ENCODE results near the gene ZSCAN26.

ZSCAN26 gene

GRCh38 chr6:28322661-28323060 is 55.7 kb downstream of the ZSCAN26 start:
- TF ChIP-seq FOXP2 (optimal IDR thresholded peaks at IDR 0.05; ENCODE audit: control extremely low read depth, extremely low read length, insufficient read depth): no peak
- TF ChIP-seq EZH2 (IDR thresholded peaks at IDR 0.05): no peak
- no peak for TF ChIP-seq POLR2AphosphoS5 (IDR thresholded peaks at IDR 0.05; ENCODE audit: borderline replicate concordance, low read depth, low read length)
- Histone ChIP-seq H3K9me3 (ENCODE audit: low read depth, low read length) (no peaks in the 10 kb centered on the region), H3K9ac (ENCODE audit: insufficient read length) (no peak overlapping the region), H3K27ac (no peak overlapping the region), H3K36me3 (ENCODE audit: insufficient read depth, low read length) (no peaks in the 10 kb centered on the region), H3K4me3 (no peak overlapping the region)
- DNase-seq (ENCODE audit: low read depth, low spot score): no peak

- TF ChIP-seq EZH2 (IDR thresholded peaks at IDR 0.05) (no peak), POLR2AphosphoS5 (IDR thresholded peaks at IDR 0.05; ENCODE audit: borderline replicate concordance, low read depth, low read length) (no peak), FOXP2 (optimal IDR thresholded peaks at IDR 0.05; ENCODE audit: control extremely low read depth, extremely low read length, insufficient read depth) (no peak)
- no peak overlapping the region for H3K9ac ChIP-seq (ENCODE audit: insufficient read length)
- H3K9me3 ChIP-seq (ENCODE audit: low read depth, low read length): no peaks in the 10 kb centered on the region
- H3K4me3 ChIP-seq: no peak overlapping the region
- H3K27ac ChIP-seq: no peak overlapping the region
- H3K36me3 ChIP-seq (ENCODE audit: insufficient read depth, low read length): no peaks in the 10 kb centered on the region
- no peak for DNase-seq (ENCODE audit: low read depth, low spot score)
Measured at GRCh38 chr6:28323813-28324424, 57.0 kb downstream of the ZSCAN26 start.

DNA sequence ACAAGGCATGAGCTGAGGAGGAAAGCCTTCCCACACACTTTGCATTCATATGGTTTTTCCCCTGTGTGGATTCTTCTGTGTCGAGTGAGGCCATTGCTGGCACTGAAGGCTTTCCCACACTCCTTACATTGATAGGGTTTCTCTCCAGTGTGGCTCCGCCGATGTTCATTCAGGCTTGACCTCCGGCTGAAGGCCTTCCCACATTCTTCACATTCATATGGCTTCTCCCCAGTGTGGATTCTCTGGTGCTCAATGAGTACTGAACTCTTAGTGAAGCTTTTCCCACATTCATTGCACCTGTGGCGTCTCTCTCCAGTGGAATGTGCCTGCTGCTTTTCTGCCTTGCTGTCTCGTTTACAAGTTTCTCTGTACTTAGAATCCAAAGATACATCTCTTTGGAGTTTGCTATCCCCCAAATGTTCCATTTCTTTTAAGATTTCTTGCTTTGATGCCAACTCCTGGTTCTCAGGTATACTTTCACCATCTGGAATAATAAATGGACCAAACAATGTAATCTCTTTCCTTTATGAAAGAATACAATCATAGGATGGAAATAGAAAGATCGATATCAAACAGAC is 59.5 kb downstream of the ZSCAN26 start:
- Histone ChIP-seq H3K4me3 (no peak overlapping the region), H3K9me3 (ENCODE audit: low read depth, low read length) (no peaks in the 10 kb centered on the region), H3K36me3 (ENCODE audit: insufficient read depth, low read length) (no peaks in the 10 kb centered on the region), H3K9ac (ENCODE audit: insufficient read length) (no peak overlapping the region), H3K27ac (no peak overlapping the region)
- no peak for DNase-seq (ENCODE audit: low read depth, low spot score)
- no peak for TF ChIP-seq EZH2 (IDR thresholded peaks at IDR 0.05)
- no peak for TF ChIP-seq POLR2AphosphoS5 (IDR thresholded peaks at IDR 0.05; ENCODE audit: borderline replicate concordance, low read depth, low read length)
- TF ChIP-seq FOXP2 (optimal IDR thresholded peaks at IDR 0.05; ENCODE audit: control extremely low read depth, extremely low read length, insufficient read depth): no peak

Measured in SK-N-MC (cell line).